HepG2 (cell line): ENCODE results near the gene PAK1IP1. TPM values are rescaled to one million over a fixed set of nuclear protein-coding genes. Genes with fewer than 3 reads are reported as not detected.
A peak's percentile ranks its signal among the peaks of the same experiment; 100 is the strongest.

Experiments
- ARNT2 ChIP-seq: sonication (generic); formaldehyde crosslinking; IDR thresholded peaks from 2 replicates; pipeline ENCODE4 v1.8.0; 2022; ENCODE audit warnings: mild to moderate bottlenecking, low read depth, missing genetic modification reagents, moderate library complexity
- ATAD3A ChIP-seq: sonication (generic); formaldehyde crosslinking; IDR thresholded peaks from 2 replicates; pipeline ENCODE4 v1.4.0; 2020; ENCODE audit warnings: missing genetic modification reagents
- FOXK2 ChIP-seq: fragments of 450-650 bp; IDR thresholded peaks from 2 replicates; pipeline ENCODE4 v1.6.1; 2016
- GATA4 ChIP-seq: sonication (generic); IDR thresholded peaks from 2 replicates; pipeline ENCODE4 v1.6.1; 2016; ENCODE audit warnings: antibody characterized with exemption, low read depth, borderline replicate concordance
- HOXA5 ChIP-seq: sonication (generic); formaldehyde crosslinking; IDR thresholded peaks from 2 replicates; pipeline ENCODE4 v1.4.0; 2020; ENCODE audit warnings: missing genetic modification reagents
- MTA1 ChIP-seq: sonication (generic); formaldehyde crosslinking; IDR thresholded peaks from 2 replicates; pipeline ENCODE4 v1.4.0; 2020; ENCODE audit warnings: missing genetic modification reagents, mild to moderate bottlenecking, borderline replicate concordance
- PLRG1 ChIP-seq: fragments of 450-650 bp; conservative IDR thresholded peaks from 2 replicates; pipeline ENCODE4 v1.6.1; 2016
- RNF2 ChIP-seq: fragments of 450-650 bp; conservative IDR thresholded peaks from 2 replicates; pipeline ENCODE4 v1.6.1; 2016; ENCODE audit warnings: low read depth
- SNAPC2 ChIP-seq: sonication (generic); formaldehyde crosslinking; IDR thresholded peaks from 2 replicates; pipeline ENCODE4 v1.8.1; 2022; ENCODE audit warnings: mild to moderate bottlenecking, missing genetic modification reagents
- ZKSCAN1 ChIP-seq: fragments of 150-350 bp; IDR thresholded peaks from 2 replicates; pipeline ENCODE4 v1.6.1; 2014; ENCODE audit warnings: low read length
- ZNF550 ChIP-seq: sonication (generic); formaldehyde crosslinking; IDR thresholded peaks from 2 replicates; pipeline ENCODE4 v1.4.0; 2020; ENCODE audit warnings: mild to moderate bottlenecking, missing genetic modification reagents, borderline replicate concordance
- ZNF678 ChIP-seq: sonication (generic); formaldehyde crosslinking; IDR thresholded peaks from 2 replicates; pipeline ENCODE4 v1.4.0; 2020; ENCODE audit warnings: mild to moderate bottlenecking, missing genetic modification reagents
- ZNF788 ChIP-seq: sonication (generic); formaldehyde crosslinking; IDR thresholded peaks from 2 replicates; pipeline ENCODE4 v1.5.0; 2020; ENCODE audit warnings: mild to moderate bottlenecking, missing genetic modification reagents, borderline replicate concordance
- polyA plus RNA-seq, 8 experiments: library from polyadenylated mRNA; depleted of rRNA in 3 of 8; stranded (reverse) in 7 of 8; unstranded in 1 of 8; fragments of >200 nt; fragmentation: Illumina TruSeq in 4 of 8; extraction: Trizol in 4 of 8; gene quantifications; 2 replicates each; pipeline versions ENCODE4 v1.2.1 to v1.2.3, GENCODE V29; 2011 to 2016; ENCODE audit warnings: low read depth in 4 of 8, missing spikeins in 1 of 8, mixed read lengths in 1 of 8; ENCODE audit not compliant: insufficient read depth in 1 of 8
- total RNA-seq, 5 experiments: library from RNA; depleted of rRNA; stranded (reverse); fragments of >200 nt; fragmentation: Illumina TruSeq; extraction: Trizol; gene quantifications; 2 replicates each; pipeline ENCODE4 v1.2.3, GENCODE V29; 2016; ENCODE audit warnings: low read depth in 1 of 5
- TF ChIP-seq, protein P1 (sequence below): sonication (generic); formaldehyde crosslinking; IDR thresholded peaks from 2 replicates; pipeline ENCODE4 v1.8.1; 2023; ENCODE audit warnings: missing genetic modification reagents, mild to moderate bottlenecking, borderline replicate concordance
- TF ChIP-seq, protein P2 (sequence below): sonication (generic); formaldehyde crosslinking; IDR thresholded peaks from 2 replicates; pipeline ENCODE4 v1.4.0; 2020; ENCODE audit warnings: missing genetic modification reagents
- TF ChIP-seq, protein P3 (sequence below): sonication (generic); formaldehyde crosslinking; IDR thresholded peaks from 2 replicates; pipeline ENCODE4 v1.4.0; 2020; ENCODE audit warnings: missing genetic modification reagents
- TF ChIP-seq, protein P4 (sequence below): sonication (generic); formaldehyde crosslinking; IDR thresholded peaks from 2 replicates; pipeline ENCODE4 v1.4.0; 2020; ENCODE audit warnings: mild to moderate bottlenecking, missing genetic modification reagents
- TF ChIP-seq, protein P5 (sequence below): sonication (generic); formaldehyde crosslinking; IDR thresholded peaks from 2 replicates; pipeline ENCODE4 v1.5.1; 2020; ENCODE audit warnings: missing genetic modification reagents, mild to moderate bottlenecking, borderline replicate concordance
- TF ChIP-seq, protein P6 (sequence below): sonication (generic); formaldehyde crosslinking; IDR thresholded peaks from 2 replicates; pipeline ENCODE4 v1.5.0; 2020; ENCODE audit warnings: missing genetic modification reagents

Gene PAK1IP1
- total and polyA plus RNA-seq, 2 of the 13 experiments (the other 11 are each of a cell fraction or from before 2014, with no cell fraction given) = 23.4 to 66.2 TPM

DNA sequence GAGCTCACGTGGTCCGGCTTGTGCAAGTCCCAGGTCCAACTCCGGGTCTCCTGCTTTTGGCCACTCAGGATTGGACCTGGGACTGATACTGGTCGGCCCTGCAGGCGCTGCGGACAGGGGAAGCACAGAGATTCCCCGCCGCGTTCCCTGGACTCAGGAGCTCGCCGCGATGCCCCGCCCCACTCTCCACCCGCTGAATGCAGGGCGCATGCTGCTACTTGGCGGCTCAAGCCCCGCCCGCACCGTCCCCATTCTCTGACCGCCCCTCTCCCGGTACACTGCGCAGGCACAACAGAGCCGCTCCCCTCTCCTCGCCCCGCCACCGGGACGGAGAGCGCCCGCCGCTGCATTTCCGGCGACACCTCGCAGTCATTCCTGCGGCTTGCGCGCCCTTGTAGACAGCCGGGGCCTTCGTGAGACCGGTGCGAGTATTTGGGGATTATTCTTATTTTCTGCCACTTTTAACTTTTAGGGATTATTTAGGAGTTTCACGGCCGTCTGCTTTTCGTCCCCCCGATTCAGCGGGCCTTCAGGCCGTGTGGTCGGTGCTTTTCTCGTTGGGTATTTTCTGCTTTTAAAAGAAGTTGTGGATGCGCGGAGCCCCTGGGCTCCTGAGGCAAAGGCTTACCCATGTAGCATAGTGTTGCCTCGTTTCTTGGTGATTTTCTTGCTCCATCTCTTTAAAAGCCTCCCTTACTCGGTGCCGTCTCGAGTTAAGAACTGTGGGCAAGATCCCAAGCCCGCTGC lies 28.2 kb downstream of the PAK1IP1 start, which contains the start of gene TMEM14C (continued):
- TF ChIP-seq, protein P1, sequence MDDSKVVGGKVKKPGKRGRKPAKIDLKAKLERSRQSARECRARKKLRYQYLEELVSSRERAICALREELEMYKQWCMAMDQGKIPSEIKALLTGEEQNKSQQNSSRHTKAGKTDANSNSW (CRISPR knock-in tag) = peak; percentile 93; the same call in 1 of the 2 replicates
- TF ChIP-seq PLRG1 = no peak
- TF ChIP-seq ZNF550 = no peak
- peak; percentile 97 for TF ChIP-seq ARNT2 (CRISPR knock-in tag)
- peak; percentile 53; the same call in 1 of the 2 replicates for TF ChIP-seq FOXK2
- peak; percentile 46; the same call in 1 of the 2 replicates for TF ChIP-seq RNF2
- peak; percentile 87 for TF ChIP-seq HOXA5
- TF ChIP-seq GATA4 = peak; percentile 51; the same call in 1 of the 2 replicates
- TF ChIP-seq, protein P2, sequence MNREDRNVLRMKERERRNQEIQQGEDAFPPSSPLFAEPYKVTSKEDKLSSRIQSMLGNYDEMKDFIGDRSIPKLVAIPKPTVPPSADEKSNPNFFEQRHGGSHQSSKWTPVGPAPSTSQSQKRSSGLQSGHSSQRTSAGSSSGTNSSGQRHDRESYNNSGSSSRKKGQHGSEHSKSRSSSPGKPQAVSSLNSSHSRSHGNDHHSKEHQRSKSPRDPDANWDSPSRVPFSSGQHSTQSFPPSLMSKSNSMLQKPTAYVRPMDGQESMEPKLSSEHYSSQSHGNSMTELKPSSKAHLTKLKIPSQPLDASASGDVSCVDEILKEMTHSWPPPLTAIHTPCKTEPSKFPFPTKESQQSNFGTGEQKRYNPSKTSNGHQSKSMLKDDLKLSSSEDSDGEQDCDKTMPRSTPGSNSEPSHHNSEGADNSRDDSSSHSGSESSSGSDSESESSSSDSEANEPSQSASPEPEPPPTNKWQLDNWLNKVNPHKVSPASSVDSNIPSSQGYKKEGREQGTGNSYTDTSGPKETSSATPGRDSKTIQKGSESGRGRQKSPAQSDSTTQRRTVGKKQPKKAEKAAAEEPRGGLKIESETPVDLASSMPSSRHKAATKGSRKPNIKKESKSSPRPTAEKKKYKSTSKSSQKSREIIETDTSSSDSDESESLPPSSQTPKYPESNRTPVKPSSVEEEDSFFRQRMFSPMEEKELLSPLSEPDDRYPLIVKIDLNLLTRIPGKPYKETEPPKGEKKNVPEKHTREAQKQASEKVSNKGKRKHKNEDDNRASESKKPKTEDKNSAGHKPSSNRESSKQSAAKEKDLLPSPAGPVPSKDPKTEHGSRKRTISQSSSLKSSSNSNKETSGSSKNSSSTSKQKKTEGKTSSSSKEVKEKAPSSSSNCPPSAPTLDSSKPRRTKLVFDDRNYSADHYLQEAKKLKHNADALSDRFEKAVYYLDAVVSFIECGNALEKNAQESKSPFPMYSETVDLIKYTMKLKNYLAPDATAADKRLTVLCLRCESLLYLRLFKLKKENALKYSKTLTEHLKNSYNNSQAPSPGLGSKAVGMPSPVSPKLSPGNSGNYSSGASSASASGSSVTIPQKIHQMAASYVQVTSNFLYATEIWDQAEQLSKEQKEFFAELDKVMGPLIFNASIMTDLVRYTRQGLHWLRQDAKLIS = no peak
- TF ChIP-seq, protein P3, sequence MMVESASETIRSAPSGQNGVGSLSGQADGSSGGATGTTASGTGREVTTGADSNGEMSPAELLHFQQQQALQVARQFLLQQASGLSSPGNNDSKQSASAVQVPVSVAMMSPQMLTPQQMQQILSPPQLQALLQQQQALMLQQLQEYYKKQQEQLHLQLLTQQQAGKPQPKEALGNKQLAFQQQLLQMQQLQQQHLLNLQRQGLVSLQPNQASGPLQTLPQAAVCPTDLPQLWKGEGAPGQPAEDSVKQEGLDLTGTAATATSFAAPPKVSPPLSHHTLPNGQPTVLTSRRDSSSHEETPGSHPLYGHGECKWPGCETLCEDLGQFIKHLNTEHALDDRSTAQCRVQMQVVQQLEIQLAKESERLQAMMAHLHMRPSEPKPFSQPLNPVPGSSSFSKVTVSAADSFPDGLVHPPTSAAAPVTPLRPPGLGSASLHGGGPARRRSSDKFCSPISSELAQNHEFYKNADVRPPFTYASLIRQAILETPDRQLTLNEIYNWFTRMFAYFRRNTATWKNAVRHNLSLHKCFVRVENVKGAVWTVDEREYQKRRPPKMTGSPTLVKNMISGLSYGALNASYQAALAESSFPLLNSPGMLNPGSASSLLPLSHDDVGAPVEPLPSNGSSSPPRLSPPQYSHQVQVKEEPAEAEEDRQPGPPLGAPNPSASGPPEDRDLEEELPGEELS (CRISPR knock-in tag) = peak; percentile 81; the same call in 1 of the 2 replicates
- TF ChIP-seq, protein P4, sequence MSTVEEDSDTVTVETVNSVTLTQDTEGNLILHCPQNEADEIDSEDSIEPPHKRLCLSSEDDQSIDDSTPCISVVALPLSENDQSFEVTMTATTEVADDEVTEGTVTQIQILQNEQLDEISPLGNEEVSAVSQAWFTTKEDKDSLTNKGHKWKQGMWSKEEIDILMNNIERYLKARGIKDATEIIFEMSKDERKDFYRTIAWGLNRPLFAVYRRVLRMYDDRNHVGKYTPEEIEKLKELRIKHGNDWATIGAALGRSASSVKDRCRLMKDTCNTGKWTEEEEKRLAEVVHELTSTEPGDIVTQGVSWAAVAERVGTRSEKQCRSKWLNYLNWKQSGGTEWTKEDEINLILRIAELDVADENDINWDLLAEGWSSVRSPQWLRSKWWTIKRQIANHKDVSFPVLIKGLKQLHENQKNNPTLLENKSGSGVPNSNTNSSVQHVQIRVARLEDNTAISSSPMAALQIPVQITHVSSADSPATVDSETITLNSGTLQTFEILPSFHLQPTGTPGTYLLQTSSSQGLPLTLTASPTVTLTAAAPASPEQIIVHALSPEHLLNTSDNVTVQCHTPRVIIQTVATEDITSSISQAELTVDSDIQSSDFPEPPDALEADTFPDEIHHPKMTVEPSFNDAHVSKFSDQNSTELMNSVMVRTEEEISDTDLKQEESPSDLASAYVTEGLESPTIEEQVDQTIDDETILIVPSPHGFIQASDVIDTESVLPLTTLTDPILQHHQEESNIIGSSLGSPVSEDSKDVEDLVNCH (CRISPR knock-in tag) = no peak; the same call in none of the 2 replicates
- TF ChIP-seq MTA1 (CRISPR knock-in tag) = peak; percentile 97
- TF ChIP-seq ZNF788 (CRISPR knock-in tag) = peak; percentile 98
- TF ChIP-seq, protein P5, sequence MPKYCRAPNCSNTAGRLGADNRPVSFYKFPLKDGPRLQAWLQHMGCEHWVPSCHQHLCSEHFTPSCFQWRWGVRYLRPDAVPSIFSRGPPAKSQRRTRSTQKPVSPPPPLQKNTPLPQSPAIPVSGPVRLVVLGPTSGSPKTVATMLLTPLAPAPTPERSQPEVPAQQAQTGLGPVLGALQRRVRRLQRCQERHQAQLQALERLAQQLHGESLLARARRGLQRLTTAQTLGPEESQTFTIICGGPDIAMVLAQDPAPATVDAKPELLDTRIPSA (CRISPR knock-in tag) = peak; percentile 57; the same call in 1 of the 2 replicates
- peak; percentile 10; the same call in 1 of the 2 replicates for TF ChIP-seq ZKSCAN1
- TF ChIP-seq SNAPC2 (CRISPR knock-in tag) = no peak; the same call in 1 of the 2 replicates
- TF ChIP-seq ZNF678 (CRISPR knock-in tag) = peak; percentile 95
- TF ChIP-seq, protein P6, sequence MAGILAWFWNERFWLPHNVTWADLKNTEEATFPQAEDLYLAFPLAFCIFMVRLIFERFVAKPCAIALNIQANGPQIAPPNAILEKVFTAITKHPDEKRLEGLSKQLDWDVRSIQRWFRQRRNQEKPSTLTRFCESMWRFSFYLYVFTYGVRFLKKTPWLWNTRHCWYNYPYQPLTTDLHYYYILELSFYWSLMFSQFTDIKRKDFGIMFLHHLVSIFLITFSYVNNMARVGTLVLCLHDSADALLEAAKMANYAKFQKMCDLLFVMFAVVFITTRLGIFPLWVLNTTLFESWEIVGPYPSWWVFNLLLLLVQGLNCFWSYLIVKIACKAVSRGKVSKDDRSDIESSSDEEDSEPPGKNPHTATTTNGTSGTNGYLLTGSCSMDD = no peak
- no peak for TF ChIP-seq ATAD3A (CRISPR knock-in tag)
